ENCODE data around the gene C11orf21. TPM values are rescaled to one million over a fixed set of nuclear protein-coding genes. Genes with fewer than 3 reads are reported as not detected.
A peak's percentile ranks its signal among the peaks of the same experiment; 100 is the strongest.

C11orf21 gene
- total RNA-seq, 1 donor from 2014 or later = 0.29 TPM

DNA sequence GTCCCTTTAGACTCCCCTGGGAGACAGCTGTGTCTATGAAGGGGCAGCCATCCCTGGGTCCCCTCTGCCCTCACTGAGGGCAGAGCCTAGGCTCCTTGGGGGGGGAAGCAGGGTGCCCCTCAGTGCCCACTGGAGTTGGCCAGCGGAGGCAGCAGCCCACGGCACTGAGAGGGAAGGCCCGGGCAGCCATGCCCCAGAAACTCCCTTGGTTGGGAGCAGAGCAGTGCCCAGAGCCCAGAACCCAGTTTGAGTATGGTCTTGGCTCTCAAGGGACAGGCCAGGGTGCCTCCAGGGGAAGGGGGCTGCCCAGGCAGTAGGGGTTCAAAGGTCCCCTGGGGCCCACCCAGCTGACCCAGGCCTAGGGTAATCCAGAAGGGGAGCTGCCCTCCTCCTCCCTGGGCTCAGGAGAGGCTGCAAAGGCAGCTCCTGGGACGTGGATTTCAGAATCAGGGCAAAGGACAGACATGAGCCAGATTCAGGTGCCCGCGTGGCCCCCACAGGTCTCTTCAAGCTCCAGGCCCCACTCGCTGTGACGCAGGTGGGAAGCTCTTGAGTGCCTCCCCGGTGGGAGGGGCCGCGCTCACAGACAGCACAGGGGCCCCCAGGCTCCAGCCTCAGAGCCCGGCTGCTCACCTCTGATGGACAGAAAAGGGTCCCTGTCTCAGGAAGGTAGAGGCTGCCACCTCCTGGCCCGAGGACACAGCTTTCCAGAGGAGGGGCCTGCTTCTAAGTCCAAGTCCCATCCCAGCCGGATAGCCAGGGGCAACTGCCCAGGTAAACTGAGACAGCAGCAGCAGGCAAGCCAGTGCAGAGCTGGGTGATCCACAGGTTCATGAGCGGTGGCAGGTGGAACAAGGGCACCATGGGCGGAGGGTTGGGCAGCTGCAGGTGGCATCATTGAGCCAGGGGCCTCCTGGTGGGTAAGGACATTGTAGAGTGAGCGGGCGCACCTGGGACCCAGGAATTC, 2.6 kb downstream of the C11orf21 start:
- no peak for DNase-seq (ENCODE audit: low spot score in 2 of 2, unreplicated experiment in 2 of 2)
- Mint-ChIP-seq H3K27me3 (ENCODE audit: low read depth) (peaks cover 20% of the 10 kb centered on the region), H3K36me3 (no peaks in the 10 kb centered on the region), H3K9me3 (no peaks in the 10 kb centered on the region), H3K27ac (no peak overlapping the region), H3K4me1 (peaks cover 11% of the 10 kb centered on the region), H3K4me3 (no peak overlapping the region)
- TF ChIP-seq CTCF (IDR thresholded peaks at IDR 0.05; ENCODE audit: unreplicated experiment) = no peak

DNA sequence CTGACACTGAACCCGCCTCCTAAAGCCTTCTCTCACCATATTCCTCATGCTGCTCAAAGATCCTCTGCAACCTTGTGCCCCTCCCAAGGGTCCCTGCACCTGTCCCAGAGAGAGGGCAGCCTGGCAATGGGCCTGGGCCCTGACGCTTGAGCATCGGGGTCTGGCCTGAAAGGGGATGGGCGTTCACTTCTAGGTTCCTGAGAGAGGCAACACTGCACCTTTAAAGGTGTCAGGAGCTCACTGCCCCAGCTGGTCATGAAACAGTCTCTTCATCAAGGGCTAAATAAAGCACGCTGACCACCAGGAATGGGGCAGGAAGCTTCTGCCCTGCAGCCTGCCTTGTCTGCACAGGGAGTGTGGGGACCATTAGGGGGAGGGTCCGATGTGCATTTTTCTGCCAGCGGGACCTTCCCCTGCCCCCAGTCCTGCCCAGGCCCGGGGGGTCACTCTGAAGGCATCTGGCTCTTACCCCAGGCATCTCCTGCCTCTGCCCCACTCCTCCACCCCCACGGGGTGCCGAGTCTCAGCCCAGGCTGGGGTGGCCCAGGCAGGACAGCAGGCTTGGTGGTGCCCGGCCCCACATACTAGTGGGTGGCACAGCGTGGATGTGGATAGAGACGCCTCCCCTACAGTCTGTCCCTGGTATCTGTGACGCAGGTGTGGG, 3.5 kb downstream of the C11orf21 start:
- no peak overlapping the region for H3K27ac Mint-ChIP-seq
- no peak overlapping the region for H3K4me3 Mint-ChIP-seq
- peak in 1 of 2 experiments; percentile 36 for DNase-seq (ENCODE audit: low spot score in 2 of 2, unreplicated experiment in 2 of 2)

DNA sequence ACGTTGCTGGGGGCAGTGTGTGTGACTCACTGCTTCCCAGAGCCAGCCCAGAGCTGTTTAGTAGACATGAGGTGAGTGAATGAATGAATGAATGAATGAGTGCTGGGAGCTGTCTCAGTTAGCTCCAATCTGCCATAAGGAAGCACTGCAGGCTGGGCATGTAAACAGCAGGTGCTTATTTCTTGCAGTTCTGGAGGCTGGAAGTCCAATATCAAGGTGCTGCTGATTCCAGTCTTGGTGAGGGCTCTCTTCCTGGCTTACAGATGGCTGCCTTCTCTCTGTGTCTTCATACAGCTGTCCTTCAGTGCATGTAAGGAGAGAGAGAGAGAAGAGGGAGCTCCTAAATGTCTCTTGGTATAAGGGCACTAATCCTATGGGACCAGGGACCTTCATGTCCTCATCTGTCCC, 4.1 kb downstream of the C11orf21 start:
- peaks cover 6% of the 10 kb centered on the region for H3K4me1 Mint-ChIP-seq
- peak in 1 of 2 experiments; percentile 14 for DNase-seq (ENCODE audit: low spot score in 2 of 2, unreplicated experiment in 2 of 2)
- peaks cover 32% of the 10 kb centered on the region for H3K27me3 Mint-ChIP-seq (ENCODE audit: low read depth)
- H3K9me3 Mint-ChIP-seq = no peaks in the 10 kb centered on the region
- TF ChIP-seq CTCF (IDR thresholded peaks at IDR 0.05; ENCODE audit: unreplicated experiment) = no peak
- H3K27ac Mint-ChIP-seq = no peak overlapping the region
- no peak overlapping the region for H3K4me3 Mint-ChIP-seq
- no peaks in the 10 kb centered on the region for H3K36me3 Mint-ChIP-seq

More for the DNA sequence above, 3.5 kb downstream of the C11orf21 start:
- H3K4me1 Mint-ChIP-seq = peaks cover 7% of the 10 kb centered on the region
- H3K36me3 Mint-ChIP-seq = no peaks in the 10 kb centered on the region
- no peak for TF ChIP-seq CTCF (IDR thresholded peaks at IDR 0.05; ENCODE audit: unreplicated experiment)
- H3K27me3 Mint-ChIP-seq (ENCODE audit: low read depth) = peaks cover 27% of the 10 kb centered on the region
- no peaks in the 10 kb centered on the region for H3K9me3 Mint-ChIP-seq

- Mint-ChIP-seq H3K36me3 (no peaks in the 10 kb centered on the region), H3K4me1 (peaks cover 3% of the 10 kb centered on the region), H3K9me3 (no peaks in the 10 kb centered on the region), H3K27me3 (ENCODE audit: low read depth) (peaks cover 36% of the 10 kb centered on the region), H3K27ac (no peak overlapping the region), H3K4me3 (no peak overlapping the region)
- no peak for TF ChIP-seq CTCF (IDR thresholded peaks at IDR 0.05; ENCODE audit: unreplicated experiment)
- DNase-seq (ENCODE audit: low spot score in 2 of 2, unreplicated experiment in 2 of 2) = peak in 1 of 2 experiments; percentile 28
These were observed 4.7 kb downstream of the C11orf21 start for GRCh38 chr11:2296913-2297622.
